Mesendoderm (in vitro differentiated cells): Measurements from ENCODE around the gene ZNF653.
A peak's percentile ranks its signal among the peaks of the same experiment; 100 is the strongest.

ENCODE experiments used
- DNase-seq: peaks from one replicate; pipeline ENCODE4 v3.0.0; 2013
- H2AK5ac ChIP-seq: 2 replicates; pipeline ENCODE4 v1.6.1; 2013; ENCODE audit warnings: low read length, inconsistent platforms
- H2BK120ac ChIP-seq: 2 replicates; pipeline ENCODE4 v1.6.1; 2013; ENCODE audit warnings: low read depth, mild to moderate bottlenecking, low read length, moderate library complexity, mixed read lengths
- H2BK15ac ChIP-seq: replicated peaks from 2 replicates; pipeline ENCODE4 v1.6.1; 2013; ENCODE audit warnings: low read depth, mild to moderate bottlenecking, moderate library complexity
- H2BK5ac ChIP-seq: 2 replicates; pipeline ENCODE4 v1.6.1; 2013; ENCODE audit warnings: low read length, inconsistent platforms
- H3K18ac ChIP-seq: 2 replicates; pipeline ENCODE4 v1.6.1; 2013; ENCODE audit warnings: mild to moderate bottlenecking, low read length, mixed read lengths
- H3K23ac ChIP-seq: one replicate; pipeline ENCODE4 v1.6.1; 2013; ENCODE audit warnings: low read length
- H3K27ac ChIP-seq: 2 replicates; pipeline ENCODE4 v1.5.1; 2013; ENCODE audit warnings: low read depth, mild to moderate bottlenecking, inconsistent platforms, low read length, moderate library complexity
- H3K27me3 ChIP-seq: 2 replicates; pipeline ENCODE4 v1.6.1; 2013; ENCODE audit warnings: low read length, control low read depth, mild to moderate bottlenecking, inconsistent platforms; ENCODE audit not compliant: insufficient read depth, poor library complexity
- H3K36me3 ChIP-seq: 2 replicates; pipeline ENCODE4 v1.6.1; 2013; ENCODE audit warnings: low read length, inconsistent platforms; ENCODE audit not compliant: control insufficient read depth, insufficient read depth
- H3K4ac ChIP-seq: one replicate; pipeline ENCODE4 v1.6.1; 2013; ENCODE audit warnings: low read depth, mild to moderate bottlenecking, low read length, moderate library complexity
- H3K4me1 ChIP-seq: 2 replicates; pipeline ENCODE4 v1.6.1; 2013; ENCODE audit warnings: low read depth, low read length, inconsistent platforms; ENCODE audit not compliant: control insufficient read depth
- H3K4me2 ChIP-seq: 2 replicates; pipeline ENCODE4 v1.6.1; 2013; ENCODE audit warnings: low read length
- H3K4me3 ChIP-seq: 2 replicates; pipeline ENCODE4 v1.5.1; 2013; ENCODE audit warnings: mild to moderate bottlenecking, low read length
- H3K56ac ChIP-seq: one replicate; pipeline ENCODE4 v1.6.1; 2013; ENCODE audit warnings: low read length
- H3K79me1 ChIP-seq: 2 replicates; pipeline ENCODE4 v1.6.1; 2013; ENCODE audit warnings: low read length, inconsistent platforms
- H3K79me2 ChIP-seq: 2 replicates; pipeline ENCODE4 v1.6.1; 2013; ENCODE audit warnings: mild to moderate bottlenecking, low read length; ENCODE audit not compliant: control insufficient read depth, insufficient read depth
- H3K9ac ChIP-seq: 2 replicates; pipeline ENCODE4 v1.6.1; 2013; ENCODE audit warnings: low read length, inconsistent platforms
- H4K5ac ChIP-seq: one replicate; pipeline ENCODE4 v1.6.1; 2013; ENCODE audit warnings: low read length
- H4K8ac ChIP-seq: one replicate; pipeline ENCODE4 v1.6.1; 2013; ENCODE audit warnings: low read depth, mild to moderate bottlenecking, control low read depth, low read length, moderate library complexity
- WGBS: extraction: QIAGEN DNeasy Blood & Tissue Kit; methylation state at CpG from one replicate; pipeline ENCODE4 v1.1.7; 2013; ENCODE audit warnings: low lambda C conversion rate, missing lambda C conversion rate; ENCODE audit not compliant: insufficient coverage; ENCODE audit errors: extremely low coverage; 5-methylcytosine and 5-hydroxymethylcytosine counted together

The ZNF653 gene

GRCh38 chr19:11530432-11530831 lies 24.8 kb upstream of the ZNF653 start:
- H3K56ac ChIP-seq: no peak overlapping the region
- WGBS: no CpG with 5 or more reads among the region's 9 CpGs
- H3K4me3 ChIP-seq: no peak overlapping the region

GRCh38 chr19:11528551-11529341 lies 23.1 kb upstream of the ZNF653 start, which contains the start of gene ECSIT:
Gene ECSIT, minus strand, starts transcription at chr19:11529134. Its CDS starts 9,964 bp downstream, at chr19:11519170.
- peak; percentile 99 for DNase-seq
- Histone ChIP-seq H3K56ac (peak within 1 kb of the TSS; percentile 95), H2BK15ac (no peak within 1 kb of the TSS), H3K79me2 (no peaks in the 10 kb centered on the region), H3K18ac (peak within 1 kb of the TSS; percentile 78), H3K79me1 (peaks cover 2% of the 10 kb centered on the region), H3K27ac (peak within 1 kb of the TSS; percentile 75), H2AK5ac (no peak within 1 kb of the TSS), H3K9ac (peak within 1 kb of the TSS; percentile 89), H3K4me1 (no peaks in the 10 kb centered on the region), H2BK5ac (peak within 1 kb of the TSS; percentile 70), H4K5ac (no peak within 1 kb of the TSS), H3K36me3 (no peaks in the 10 kb centered on the region), H3K4me2 (peak within 1 kb of the TSS; percentile 80), H2BK120ac (no peak within 1 kb of the TSS), H3K4ac (no peak within 1 kb of the TSS), H4K8ac (no peak within 1 kb of the TSS), H3K27me3 (no peaks in the 10 kb centered on the region), H3K4me3 (peak within 1 kb of the TSS; percentile 82), H3K23ac (no peak within 1 kb of the TSS)
- no CpG with 5 or more reads among the region's 47 CpGs for WGBS

More at GRCh38 chr19:11530432-11530831, 24.8 kb upstream of the ZNF653 start:
- Histone ChIP-seq H3K27ac (no peak overlapping the region), H3K4me1 (no peaks in the 10 kb centered on the region), H3K18ac (no peak overlapping the region), H3K4me2 (no peak overlapping the region), H3K9ac (no peak overlapping the region), H3K4ac (no peak overlapping the region), H2BK15ac (no peak overlapping the region), H4K8ac (no peak overlapping the region), H2AK5ac (no peak overlapping the region), H3K23ac (no peak overlapping the region), H3K36me3 (no peaks in the 10 kb centered on the region), H3K79me1 (peaks cover 2% of the 10 kb centered on the region), H2BK120ac (no peak overlapping the region), H4K5ac (no peak overlapping the region), H3K27me3 (no peaks in the 10 kb centered on the region), H3K79me2 (no peaks in the 10 kb centered on the region), H2BK5ac (no peak overlapping the region)
- peak; percentile 97 for DNase-seq

- no peak overlapping the region for H2BK15ac ChIP-seq
- no peak overlapping the region for H3K23ac ChIP-seq
- no peak overlapping the region for H2AK5ac ChIP-seq
- WGBS: no CpG with 5 or more reads among the region's 9 CpGs
- no peak overlapping the region for H2BK5ac ChIP-seq
- no peak for DNase-seq
- H3K79me1 ChIP-seq: no peaks in the 10 kb centered on the region
- no peaks in the 10 kb centered on the region for H3K36me3 ChIP-seq
- H3K18ac ChIP-seq: no peak overlapping the region
- H3K9ac ChIP-seq: no peak overlapping the region
- H3K79me2 ChIP-seq: no peaks in the 10 kb centered on the region
- no peak overlapping the region for H3K4me2 ChIP-seq
- H4K8ac ChIP-seq: no peak overlapping the region
- no peak overlapping the region for H4K5ac ChIP-seq
- H3K4me3 ChIP-seq: no peak overlapping the region
- no peak overlapping the region for H3K56ac ChIP-seq
- H3K27ac ChIP-seq: no peak overlapping the region
- H3K27me3 ChIP-seq: no peaks in the 10 kb centered on the region
- H3K4me1 ChIP-seq: no peaks in the 10 kb centered on the region
- no peak overlapping the region for H2BK120ac ChIP-seq
- H3K4ac ChIP-seq: no peak overlapping the region
These were observed 13.5 kb upstream of the ZNF653 start for GRCh38 chr19:11519138-11519537.

- Histone ChIP-seq H3K79me1 (no peaks in the 10 kb centered on the region), H2AK5ac (no peak overlapping the region), H3K56ac (no peak overlapping the region), H3K4ac (no peak overlapping the region), H3K36me3 (no peaks in the 10 kb centered on the region), H2BK120ac (no peak overlapping the region), H3K4me2 (no peak overlapping the region), H3K23ac (no peak overlapping the region), H3K27me3 (no peaks in the 10 kb centered on the region), H3K27ac (no peak overlapping the region), H3K79me2 (no peaks in the 10 kb centered on the region), H3K4me1 (no peaks in the 10 kb centered on the region), H3K18ac (no peak overlapping the region), H2BK15ac (no peak overlapping the region), H3K9ac (no peak overlapping the region), H3K4me3 (no peak overlapping the region), H4K8ac (no peak overlapping the region), H2BK5ac (no peak overlapping the region), H4K5ac (no peak overlapping the region)
- no CpG with 5 or more reads among the region's 20 CpGs for WGBS
- DNase-seq: no peak
These were observed 8.3 kb upstream of the ZNF653 start for GRCh38 chr19:11513946-11514345.

- no peaks in the 10 kb centered on the region for H3K27me3 ChIP-seq
- WGBS: no CpG with 5 or more reads among the region's 8 CpGs
- H3K36me3 ChIP-seq: no peaks in the 10 kb centered on the region
- H4K5ac ChIP-seq: no peak overlapping the region
- H3K27ac ChIP-seq: no peak overlapping the region
- no peak overlapping the region for H3K4me2 ChIP-seq
- H3K4ac ChIP-seq: no peak overlapping the region
- no peaks in the 10 kb centered on the region for H3K79me1 ChIP-seq
- no peak overlapping the region for H3K23ac ChIP-seq
- no peaks in the 10 kb centered on the region for H3K4me1 ChIP-seq
- no peak overlapping the region for H4K8ac ChIP-seq
- H2AK5ac ChIP-seq: no peak overlapping the region
- no peaks in the 10 kb centered on the region for H3K79me2 ChIP-seq
- H3K56ac ChIP-seq: no peak overlapping the region
- H3K18ac ChIP-seq: no peak overlapping the region
- no peak overlapping the region for H2BK15ac ChIP-seq
- no peak for DNase-seq
- no peak overlapping the region for H2BK120ac ChIP-seq
- no peak overlapping the region for H3K9ac ChIP-seq
- no peak overlapping the region for H2BK5ac ChIP-seq
- H3K4me3 ChIP-seq: no peak overlapping the region
These were observed 4.8 kb upstream of the ZNF653 start for GRCh38 chr19:11510444-11510843.
